ENCODE measurements around the gene ADCY5. TPM values are rescaled to one million over a fixed set of nuclear protein-coding genes. Genes with fewer than 3 reads are reported as not detected.

Gene ADCY5
- total RNA-seq, 2 donors from 2014 or later, result 12.9 to 69.6 TPM

DNA sequence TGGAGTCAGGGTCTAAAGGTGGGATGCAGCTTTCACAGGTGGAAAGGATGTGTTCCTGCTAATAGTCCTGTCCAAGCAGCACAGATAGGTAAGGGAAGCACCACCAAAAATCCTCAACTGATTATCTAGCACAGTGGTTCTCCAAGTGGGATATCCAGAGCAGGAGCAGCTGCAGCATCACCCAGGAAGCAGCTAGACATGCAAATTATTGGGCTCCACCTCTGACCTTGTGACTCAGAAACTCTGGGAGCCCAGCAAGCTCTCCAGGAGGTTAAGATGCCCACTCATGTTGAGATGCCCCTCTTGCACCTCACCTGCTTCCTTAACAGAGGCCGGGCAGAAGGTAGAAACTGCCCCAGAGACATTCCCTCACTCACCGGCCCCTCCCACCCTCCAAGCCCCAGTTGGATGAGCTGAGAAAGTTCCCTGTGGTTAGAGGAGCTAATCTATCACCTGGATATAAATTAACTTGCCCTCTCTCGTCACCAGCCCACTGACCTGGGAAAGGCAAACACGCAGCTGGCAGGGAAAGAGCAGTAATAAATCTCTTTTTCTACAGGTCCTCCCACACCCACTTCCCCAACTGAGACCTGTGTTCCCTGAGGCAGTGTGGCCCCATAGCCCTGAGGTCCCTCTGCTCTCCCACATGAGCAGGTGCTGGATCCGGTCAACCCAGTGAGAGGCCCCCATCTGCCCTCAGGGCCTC, 39.3 kb downstream of the ADCY5 start:
- Histone ChIP-seq H3K4me3 (no peak overlapping the region), H3K9me3 (no peaks in the 10 kb centered on the region), H3K4me1 (replicated peaks) (peaks cover 2% of the 10 kb centered on the region), H3K27me3 (replicated peaks; ENCODE audit: insufficient read depth) (no peaks in the 10 kb centered on the region), H3K36me3 (no peaks in the 10 kb centered on the region), H3K27ac (peak overlapping the region; percentile 47 to 74)
- DNase-seq (ENCODE audit: low spot score), result no peak
- TF ChIP-seq, protein P1, sequence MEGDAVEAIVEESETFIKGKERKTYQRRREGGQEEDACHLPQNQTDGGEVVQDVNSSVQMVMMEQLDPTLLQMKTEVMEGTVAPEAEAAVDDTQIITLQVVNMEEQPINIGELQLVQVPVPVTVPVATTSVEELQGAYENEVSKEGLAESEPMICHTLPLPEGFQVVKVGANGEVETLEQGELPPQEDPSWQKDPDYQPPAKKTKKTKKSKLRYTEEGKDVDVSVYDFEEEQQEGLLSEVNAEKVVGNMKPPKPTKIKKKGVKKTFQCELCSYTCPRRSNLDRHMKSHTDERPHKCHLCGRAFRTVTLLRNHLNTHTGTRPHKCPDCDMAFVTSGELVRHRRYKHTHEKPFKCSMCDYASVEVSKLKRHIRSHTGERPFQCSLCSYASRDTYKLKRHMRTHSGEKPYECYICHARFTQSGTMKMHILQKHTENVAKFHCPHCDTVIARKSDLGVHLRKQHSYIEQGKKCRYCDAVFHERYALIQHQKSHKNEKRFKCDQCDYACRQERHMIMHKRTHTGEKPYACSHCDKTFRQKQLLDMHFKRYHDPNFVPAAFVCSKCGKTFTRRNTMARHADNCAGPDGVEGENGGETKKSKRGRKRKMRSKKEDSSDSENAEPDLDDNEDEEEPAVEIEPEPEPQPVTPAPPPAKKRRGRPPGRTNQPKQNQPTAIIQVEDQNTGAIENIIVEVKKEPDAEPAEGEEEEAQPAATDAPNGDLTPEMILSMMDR (IDR thresholded peaks at IDR 0.05), result no peak
- no peak for TF ChIP-seq POLR2A (IDR thresholded peaks at IDR 0.05)
- no peak for TF ChIP-seq POLR2AphosphoS5 (IDR thresholded peaks at IDR 0.05)
- intact Hi-C loops (cut with DNase I), result loop anchor here (5.0 kb wide), 1 partner anchor 38 kb away; the partner anchor contains the start of gene ADCY5
- WGBS, result 22% methylated on average over 5 of the region's 5 CpGs

DNA sequence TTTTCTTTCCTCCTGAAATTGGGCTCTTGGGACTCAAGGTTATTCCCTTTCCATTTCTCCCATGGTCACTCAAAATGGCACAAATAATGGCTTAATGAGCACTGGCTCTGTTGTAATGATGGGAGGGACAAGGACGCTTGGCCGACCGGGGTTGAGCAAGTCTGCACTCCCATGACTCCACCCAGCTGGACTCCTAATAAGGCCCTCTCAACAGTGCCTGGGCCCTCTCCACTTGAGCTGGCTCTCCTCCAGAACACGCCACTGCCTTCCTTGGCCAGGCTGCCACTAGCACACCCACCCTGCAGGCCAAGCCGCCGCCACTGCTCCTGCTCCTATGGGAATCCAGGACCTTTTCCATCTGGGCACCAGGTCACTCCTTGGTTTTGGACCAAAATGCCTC, 42.3 kb downstream of the ADCY5 start:
- intact Hi-C loops (cut with DNase I), result no loop called here
- peak; percentile 14 for TF ChIP-seq POLR2AphosphoS5 (IDR thresholded peaks at IDR 0.05)
- no peak for TF ChIP-seq POLR2A (IDR thresholded peaks at IDR 0.05)
- Histone ChIP-seq H3K27me3 (replicated peaks; ENCODE audit: insufficient read depth) (no peaks in the 10 kb centered on the region), H3K36me3 (no peaks in the 10 kb centered on the region), H3K9me3 (no peaks in the 10 kb centered on the region), H3K4me3 (no peak overlapping the region), H3K27ac (peak overlapping the region; percentile 58 to 59), H3K4me1 (replicated peaks) (peaks cover 2% of the 10 kb centered on the region)
- no peak for DNase-seq (ENCODE audit: low spot score)
- 85% methylated on average over 6 of the region's 6 CpGs for WGBS

DNA sequence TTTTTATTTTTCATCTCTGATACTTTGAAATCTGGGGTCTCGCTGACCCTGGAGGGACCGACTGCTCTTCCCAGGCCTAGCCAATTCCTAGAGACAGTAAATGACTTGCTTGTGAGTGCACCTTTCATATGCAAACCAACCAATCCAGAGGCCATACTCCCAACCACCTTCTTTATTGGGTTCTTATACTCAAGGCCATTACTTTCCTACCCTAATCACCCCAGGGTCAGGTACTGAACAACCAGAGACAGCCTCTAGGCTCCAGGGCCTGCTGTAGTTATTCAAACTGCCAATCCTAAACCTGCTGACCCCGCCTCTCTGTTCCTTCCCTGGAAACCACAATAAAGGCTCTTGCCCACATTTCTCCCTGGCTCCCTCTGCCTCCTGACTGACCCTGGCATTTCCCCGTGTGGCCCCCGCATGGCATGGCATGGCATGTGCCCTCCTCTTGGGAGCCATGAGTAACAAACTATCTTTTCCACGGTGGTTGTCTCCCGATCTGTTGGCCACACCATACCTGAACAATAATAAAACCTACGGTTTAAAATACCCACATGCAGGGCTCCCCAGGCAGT, 42.9 kb downstream of the ADCY5 start:
- no peaks in the 10 kb centered on the region for H3K36me3 ChIP-seq
- TF ChIP-seq, protein P1 (IDR thresholded peaks at IDR 0.05), result no peak
- TF ChIP-seq POLR2A (IDR thresholded peaks at IDR 0.05) (no peak), POLR2AphosphoS5 (IDR thresholded peaks at IDR 0.05) (no peak)
- H3K27ac ChIP-seq, result peak overlapping the region; percentile 58 to 59
- intact Hi-C loops (cut with DNase I), result no loop called here
- H3K27me3 ChIP-seq (replicated peaks; ENCODE audit: insufficient read depth), result no peaks in the 10 kb centered on the region
- H3K9me3 ChIP-seq, result no peaks in the 10 kb centered on the region
- H3K4me3 ChIP-seq, result no peak overlapping the region
- H3K4me1 ChIP-seq (replicated peaks), result peaks cover 2% of the 10 kb centered on the region
- 86% methylated on average over 8 of the region's 8 CpGs for WGBS
- DNase-seq (ENCODE audit: low spot score), result no peak

DNA sequence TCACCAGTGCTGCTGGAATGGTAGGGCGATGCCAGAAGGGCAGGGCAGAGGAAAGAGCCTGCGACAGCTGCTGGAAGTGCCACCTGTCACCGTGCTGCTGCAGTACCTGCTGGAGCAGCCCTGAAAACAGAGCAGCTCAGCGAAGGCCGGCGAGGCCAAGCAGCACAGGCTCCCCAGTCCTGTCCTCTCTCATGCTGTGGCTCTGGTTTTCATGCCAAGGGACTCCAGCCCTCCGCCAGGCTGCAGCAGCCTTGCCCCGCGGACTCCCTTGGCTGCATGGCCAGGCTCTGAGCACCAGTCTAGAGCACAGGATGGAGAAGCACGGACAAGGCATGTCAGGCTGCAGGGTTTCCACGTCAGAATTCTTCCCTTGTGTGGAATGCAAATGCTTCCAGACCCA, 43.9 kb downstream of the ADCY5 start:
- no peaks in the 10 kb centered on the region for H3K9me3 ChIP-seq
- H3K27ac ChIP-seq, result peak overlapping the region; percentile 58 to 59
- no peak for TF ChIP-seq POLR2AphosphoS5 (IDR thresholded peaks at IDR 0.05)
- no peak for TF ChIP-seq POLR2A (IDR thresholded peaks at IDR 0.05)
- TF ChIP-seq, protein P1 (IDR thresholded peaks at IDR 0.05), result no peak
- intact Hi-C loops (cut with DNase I), result no loop called here
- H3K4me3 ChIP-seq, result no peak overlapping the region
- peaks cover 2% of the 10 kb centered on the region for H3K4me1 ChIP-seq (replicated peaks)
- no peaks in the 10 kb centered on the region for H3K27me3 ChIP-seq (replicated peaks; ENCODE audit: insufficient read depth)
- H3K36me3 ChIP-seq, result no peaks in the 10 kb centered on the region
- DNase-seq (ENCODE audit: low spot score), result no peak
- WGBS, result 80% methylated on average over 11 of the region's 11 CpGs

DNA sequence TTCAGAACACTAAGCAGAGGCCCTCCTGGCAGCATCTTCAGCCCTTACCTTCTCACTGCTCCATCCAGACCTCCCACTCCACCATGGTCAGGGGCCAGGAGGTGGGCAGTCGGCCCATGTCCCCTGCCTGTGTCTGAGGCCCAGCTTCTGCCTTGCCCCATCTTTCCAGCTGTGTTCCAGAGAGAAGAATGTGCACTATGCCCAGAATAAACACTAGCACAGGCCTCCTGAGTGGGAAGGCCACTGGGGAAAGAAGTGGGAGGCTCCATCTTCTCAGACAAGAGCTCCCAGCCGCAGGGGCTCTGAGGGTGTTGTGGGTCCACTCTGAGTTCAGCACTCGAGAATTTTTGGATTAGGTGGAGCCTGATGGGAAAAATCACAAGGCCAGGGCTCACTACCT, 44.5 kb downstream of the ADCY5 start:
- H3K27ac ChIP-seq, result peak overlapping the region; percentile 38 to 59
- intact Hi-C loops (cut with DNase I), result no loop called here

More for the DNA sequence above, 44.5 kb downstream of the ADCY5 start:
- H3K4me3 ChIP-seq, result no peak overlapping the region
- no peaks in the 10 kb centered on the region for H3K36me3 ChIP-seq
- H3K27me3 ChIP-seq (replicated peaks; ENCODE audit: insufficient read depth), result no peaks in the 10 kb centered on the region
- no peaks in the 10 kb centered on the region for H3K4me1 ChIP-seq (replicated peaks)
- no peak for DNase-seq (ENCODE audit: low spot score)
- TF ChIP-seq, protein P1 (IDR thresholded peaks at IDR 0.05), result no peak
- TF ChIP-seq POLR2AphosphoS5 (IDR thresholded peaks at IDR 0.05) (no peak), POLR2A (IDR thresholded peaks at IDR 0.05) (no peak)
- 54% methylated on average over 3 of the region's 3 CpGs for WGBS
- H3K9me3 ChIP-seq, result no peaks in the 10 kb centered on the region

Measured in prostate gland (tissue), 2 donors.